22Rv1 (cell line): ENCODE measurements around the gene USP35.

Experiments
- H3K27ac ChIP-seq: fragments of 450-650 bp; 2 replicates; pipeline ENCODE4 v1.5.1; 2017
- CTCF ChIP-seq: fragments of 450-650 bp; IDR thresholded peaks from 2 replicates; pipeline ENCODE4 v1.5.1; 2017; ENCODE audit warnings: mild to moderate bottlenecking
- ZFX ChIP-seq: fragments of 450-650 bp; IDR thresholded peaks from 2 replicates; pipeline ENCODE4 v1.6.1; 2017; ENCODE audit warnings: antibody characterized with exemption, borderline replicate concordance

USP35 gene

GRCh38 chr11:78189174-78189724, 530 bp downstream of the USP35 start:
- H3K27ac ChIP-seq, result no peak overlapping the region

GRCh38 chr11:78189851-78190250, 1.1 kb downstream of the USP35 start:
- no peak for TF ChIP-seq CTCF
- H3K27ac ChIP-seq, result no peak overlapping the region

More at GRCh38 chr11:78189174-78189724, 530 bp downstream of the USP35 start:
- TF ChIP-seq ZFX (no peak), CTCF (no peak)

GRCh38 chr11:78190374-78190773, 1.7 kb downstream of the USP35 start:
- H3K27ac ChIP-seq, result no peak overlapping the region
- no peak for TF ChIP-seq ZFX

- no peak for TF ChIP-seq CTCF
- no peak overlapping the region for H3K27ac ChIP-seq
These were observed 2.3 kb downstream of the USP35 start for GRCh38 chr11:78190871-78191538.

GRCh38 chr11:78192223-78192719, 3.6 kb downstream of the USP35 start:
- H3K27ac ChIP-seq, result no peak overlapping the region
- TF ChIP-seq CTCF (no peak), ZFX (no peak)

- no peak overlapping the region for H3K27ac ChIP-seq
- TF ChIP-seq CTCF, result no peak
- TF ChIP-seq ZFX, result no peak
These were observed 4.2 kb downstream of the USP35 start for GRCh38 chr11:78192911-78193351.

GRCh38 chr11:78193806-78194205, 5.1 kb downstream of the USP35 start:
- TF ChIP-seq CTCF (no peak), ZFX (no peak)
- H3K27ac ChIP-seq, result no peak overlapping the region
